WTC11 (cell line): Measurements from ENCODE around the gene OFD1. TPM values are rescaled to one million over a fixed set of nuclear protein-coding genes. Genes with fewer than 3 reads are reported as not detected.

Experiments
- ATAC-seq: fragments of 200-7000 bp; cut with Tn5 transposase; 2 replicates; pipeline ENCODE4 v1.10.0; 2021; ENCODE audit warnings: mild to moderate bottlenecking, moderate library complexity
- CTCF ChIA-PET: fragments of 300-600 bp; sonication (Branson Sonifier 250); formaldehyde crosslinking; loops from one replicate; lab custom pipeline; 2021; ENCODE audit warnings: antibody characterized with exemption; lab: Charles Lee
- POLR2A ChIA-PET: fragments of 350-600 bp; sonication (Branson Sonifier 250); formaldehyde crosslinking; loops from one replicate; lab custom pipeline; 2021; ENCODE audit warnings: antibody characterized with exemption; lab: Charles Lee
- DNase-seq: peaks from one replicate; pipeline ENCODE4 v3.0.0; 2021; ENCODE audit warnings: low spot score
- H3K27ac Mint-ChIP-seq: 2 replicates; pipeline ENCODE4 v1.8.0; 2021; ENCODE audit warnings: mixed read lengths
- H3K27me3 Mint-ChIP-seq: 2 replicates; pipeline ENCODE4 v1.8.0; 2021; ENCODE audit warnings: low read depth, mild to moderate bottlenecking, moderate library complexity, mixed read lengths
- H3K36me3 Mint-ChIP-seq: 2 replicates; pipeline ENCODE4 v1.8.0; 2021; ENCODE audit warnings: mixed read lengths
- H3K4me1 Mint-ChIP-seq: 2 replicates; pipeline ENCODE4 v1.8.0; 2022; ENCODE audit warnings: mixed read lengths
- H3K4me3 Mint-ChIP-seq: 2 replicates; pipeline ENCODE4 v1.8.0; 2021; ENCODE audit warnings: mild to moderate bottlenecking, moderate library complexity, mixed read lengths
- H3K9me3 Mint-ChIP-seq: 2 replicates; pipeline ENCODE4 v1.8.0; 2021; ENCODE audit warnings: mixed read lengths
- FOXK1 ChIP-seq: sonication (generic); formaldehyde crosslinking; IDR thresholded peaks from 2 replicates; pipeline ENCODE4 v1.8.0; 2022; ENCODE audit warnings: mild to moderate bottlenecking, moderate library complexity, missing genetic modification reagents
- GABPB1 ChIP-seq: sonication (generic); formaldehyde crosslinking; IDR thresholded peaks from 2 replicates; pipeline ENCODE4 v1.8.1; 2023; ENCODE audit warnings: mild to moderate bottlenecking, missing genetic modification reagents
- HMGA2 ChIP-seq: fragments of 250-450 bp; sonication (Bioruptor Pico); IDR thresholded peaks from 2 replicates; pipeline ENCODE4 v1.4.0; 2021; ENCODE audit warnings: mild to moderate bottlenecking, moderate library complexity
- MLX ChIP-seq: sonication (generic); formaldehyde crosslinking; IDR thresholded peaks from 2 replicates; pipeline ENCODE4 v1.8.1; 2023; ENCODE audit warnings: mild to moderate bottlenecking, missing genetic modification reagents, moderate library complexity
- NFYB ChIP-seq: sonication (generic); formaldehyde crosslinking; conservative IDR thresholded peaks from 2 replicates; pipeline ENCODE4 v1.8.0; 2022; ENCODE audit warnings: low read depth, missing genetic modification reagents
- NR1H2 ChIP-seq: sonication (generic); formaldehyde crosslinking; IDR thresholded peaks from 2 replicates; pipeline ENCODE4 v1.9.0; 2021; ENCODE audit warnings: mild to moderate bottlenecking, moderate library complexity, missing genetic modification reagents
- PREB ChIP-seq: sonication (generic); formaldehyde crosslinking; IDR thresholded peaks from 2 replicates; pipeline ENCODE4 v1.8.1; 2022; ENCODE audit warnings: mild to moderate bottlenecking, missing genetic modification reagents, moderate library complexity, borderline replicate concordance
- RELA ChIP-seq: sonication (generic); formaldehyde crosslinking; IDR thresholded peaks from 2 replicates; pipeline ENCODE4 v1.8.1; 2022; ENCODE audit warnings: missing genetic modification reagents, mild to moderate bottlenecking, borderline replicate concordance
- RORB ChIP-seq: fragments of 250-450 bp; sonication (Bioruptor Pico); IDR thresholded peaks from 2 replicates; pipeline ENCODE4 v1.9.0; 2021; ENCODE audit warnings: mild to moderate bottlenecking
- SMAD3 ChIP-seq: sonication (generic); formaldehyde crosslinking; IDR thresholded peaks from 2 replicates; pipeline ENCODE4 v1.8.0; 2022; ENCODE audit warnings: missing genetic modification reagents, mild to moderate bottlenecking, borderline replicate concordance
- TCF7 ChIP-seq: sonication (generic); formaldehyde crosslinking; IDR thresholded peaks from 2 replicates; pipeline ENCODE4 v1.8.0; 2022; ENCODE audit warnings: mild to moderate bottlenecking, low read depth, missing genetic modification reagents, moderate library complexity
- TEAD1 ChIP-seq: sonication (generic); formaldehyde crosslinking; IDR thresholded peaks from 2 replicates; pipeline ENCODE4 v1.8.0; 2022; ENCODE audit warnings: mild to moderate bottlenecking, missing genetic modification reagents
- TP53 ChIP-seq: sonication (generic); formaldehyde crosslinking; IDR thresholded peaks from 2 replicates; pipeline ENCODE4 v1.8.1; 2023; ENCODE audit warnings: mild to moderate bottlenecking, missing genetic modification reagents
- ZBTB21 ChIP-seq: sonication (generic); formaldehyde crosslinking; IDR thresholded peaks from 2 replicates; pipeline ENCODE4 v1.8.1; 2023; ENCODE audit warnings: mild to moderate bottlenecking, missing genetic modification reagents, borderline replicate concordance
- ZNF219 ChIP-seq: sonication (generic); formaldehyde crosslinking; IDR thresholded peaks from 2 replicates; pipeline ENCODE4 v1.8.0; 2023; ENCODE audit warnings: missing genetic modification reagents, mild to moderate bottlenecking, borderline replicate concordance
- ZNF232 ChIP-seq: sonication (generic); formaldehyde crosslinking; IDR thresholded peaks from 2 replicates; pipeline ENCODE4 v1.8.0; 2022; ENCODE audit warnings: mild to moderate bottlenecking, missing genetic modification reagents
- ZNF423 ChIP-seq: fragments of 250-450 bp; sonication (Bioruptor Pico); IDR thresholded peaks from 2 replicates; pipeline ENCODE4 v2.1.2; 2022; ENCODE audit warnings: mild to moderate bottlenecking, moderate library complexity
- ZNF425 ChIP-seq: fragments of 250-450 bp; sonication (Bioruptor Pico); conservative IDR thresholded peaks from 2 replicates; pipeline ENCODE4 v1.9.0; 2021; ENCODE audit warnings: mild to moderate bottlenecking
- total RNA-seq: library from RNA; stranded (reverse); gene quantifications from 3 replicates; pipeline ENCODE4 v1.2.3, GENCODE V29; 2021
- TF ChIP-seq, protein P1 (sequence below): sonication (generic); formaldehyde crosslinking; IDR thresholded peaks from 2 replicates; pipeline ENCODE4 v1.8.0; 2022; ENCODE audit warnings: mild to moderate bottlenecking, missing genetic modification reagents
- TF ChIP-seq, protein P2 (sequence below): fragments of 250-450 bp; sonication (Bioruptor Pico); IDR thresholded peaks from 2 replicates; pipeline ENCODE4 v1.9.0; 2021; ENCODE audit warnings: mild to moderate bottlenecking
- TF ChIP-seq, protein P3 (sequence below): fragments of 200-600 bp; IDR thresholded peaks from 2 replicates; pipeline ENCODE4 v1.8.0; 2022; ENCODE audit warnings: antibody characterized with exemption
- TF ChIP-seq, protein P4 (sequence below): sonication (generic); formaldehyde crosslinking; IDR thresholded peaks from 2 replicates; pipeline ENCODE4 v1.8.1; 2023; ENCODE audit warnings: mild to moderate bottlenecking, missing genetic modification reagents

The OFD1 gene
- total RNA-seq, 1 experiment from 2014 or later: 23.4 TPM

- TF ChIP-seq NR1H2 (CRISPR knock-in tag): no peak
- no peak for TF ChIP-seq NFYB (CRISPR knock-in tag)
- TF ChIP-seq RORB: no peak
- TF ChIP-seq, protein P1, sequence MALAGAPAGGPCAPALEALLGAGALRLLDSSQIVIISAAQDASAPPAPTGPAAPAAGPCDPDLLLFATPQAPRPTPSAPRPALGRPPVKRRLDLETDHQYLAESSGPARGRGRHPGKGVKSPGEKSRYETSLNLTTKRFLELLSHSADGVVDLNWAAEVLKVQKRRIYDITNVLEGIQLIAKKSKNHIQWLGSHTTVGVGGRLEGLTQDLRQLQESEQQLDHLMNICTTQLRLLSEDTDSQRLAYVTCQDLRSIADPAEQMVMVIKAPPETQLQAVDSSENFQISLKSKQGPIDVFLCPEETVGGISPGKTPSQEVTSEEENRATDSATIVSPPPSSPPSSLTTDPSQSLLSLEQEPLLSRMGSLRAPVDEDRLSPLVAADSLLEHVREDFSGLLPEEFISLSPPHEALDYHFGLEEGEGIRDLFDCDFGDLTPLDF (CRISPR knock-in tag): no peak
- no peak for TF ChIP-seq MLX
- no peak for TF ChIP-seq RELA
- no peak for TF ChIP-seq HMGA2
- no peak for TF ChIP-seq TEAD1
- TF ChIP-seq ZNF232: no peak
- TF ChIP-seq FOXK1 (CRISPR knock-in tag): no peak
- TF ChIP-seq, protein P2, sequence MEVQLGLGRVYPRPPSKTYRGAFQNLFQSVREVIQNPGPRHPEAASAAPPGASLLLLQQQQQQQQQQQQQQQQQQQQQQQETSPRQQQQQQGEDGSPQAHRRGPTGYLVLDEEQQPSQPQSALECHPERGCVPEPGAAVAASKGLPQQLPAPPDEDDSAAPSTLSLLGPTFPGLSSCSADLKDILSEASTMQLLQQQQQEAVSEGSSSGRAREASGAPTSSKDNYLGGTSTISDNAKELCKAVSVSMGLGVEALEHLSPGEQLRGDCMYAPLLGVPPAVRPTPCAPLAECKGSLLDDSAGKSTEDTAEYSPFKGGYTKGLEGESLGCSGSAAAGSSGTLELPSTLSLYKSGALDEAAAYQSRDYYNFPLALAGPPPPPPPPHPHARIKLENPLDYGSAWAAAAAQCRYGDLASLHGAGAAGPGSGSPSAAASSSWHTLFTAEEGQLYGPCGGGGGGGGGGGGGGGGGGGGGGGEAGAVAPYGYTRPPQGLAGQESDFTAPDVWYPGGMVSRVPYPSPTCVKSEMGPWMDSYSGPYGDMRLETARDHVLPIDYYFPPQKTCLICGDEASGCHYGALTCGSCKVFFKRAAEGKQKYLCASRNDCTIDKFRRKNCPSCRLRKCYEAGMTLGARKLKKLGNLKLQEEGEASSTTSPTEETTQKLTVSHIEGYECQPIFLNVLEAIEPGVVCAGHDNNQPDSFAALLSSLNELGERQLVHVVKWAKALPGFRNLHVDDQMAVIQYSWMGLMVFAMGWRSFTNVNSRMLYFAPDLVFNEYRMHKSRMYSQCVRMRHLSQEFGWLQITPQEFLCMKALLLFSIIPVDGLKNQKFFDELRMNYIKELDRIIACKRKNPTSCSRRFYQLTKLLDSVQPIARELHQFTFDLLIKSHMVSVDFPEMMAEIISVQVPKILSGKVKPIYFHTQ (CRISPR knock-in tag): no peak
- TF ChIP-seq, all 79 proteins: peak for 0
- Mint-ChIP-seq H3K4me1 (peaks cover 23% of the 10 kb centered on the region), H3K27me3 (no peaks in the 10 kb centered on the region), H3K9me3 (no peaks in the 10 kb centered on the region), H3K27ac (no peak overlapping the region), H3K36me3 (no peaks in the 10 kb centered on the region; the same call in 1 of the 2 replicates), H3K4me3 (no peak overlapping the region)
- DNase-seq: no peak
- POLR2A ChIA-PET: no interaction called here
- CTCF ChIA-PET: no interaction called here
- no peak for ATAC-seq
Measured at GRCh38 chrX:13703135-13703534, 31.4 kb upstream of the OFD1 start.

DNA sequence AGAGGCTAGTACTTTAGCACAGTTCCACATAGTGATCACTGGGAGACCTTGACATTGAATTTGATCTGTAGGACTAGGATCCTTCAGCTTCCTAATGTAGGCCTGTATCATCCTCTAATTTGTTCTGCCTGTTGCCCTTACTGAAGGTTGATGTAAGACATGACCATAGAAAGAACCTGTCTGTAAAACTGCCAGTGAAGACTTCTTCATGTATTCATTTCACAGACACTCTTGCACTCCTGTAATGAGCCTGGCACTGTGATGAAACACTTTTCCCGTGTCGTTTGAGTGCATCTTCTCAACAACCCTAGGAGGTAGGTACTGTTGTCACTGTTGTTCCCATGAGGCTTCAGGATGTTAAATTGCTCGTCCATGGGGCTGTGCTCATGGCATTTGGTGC is 31.0 kb upstream of the OFD1 start:
- DNase-seq (no peak), ATAC-seq (no peak)
- Mint-ChIP-seq H3K27me3 (no peaks in the 10 kb centered on the region), H3K27ac (no peak overlapping the region), H3K9me3 (no peaks in the 10 kb centered on the region), H3K4me3 (no peak overlapping the region), H3K4me1 (peaks cover 25% of the 10 kb centered on the region), H3K36me3 (no peaks in the 10 kb centered on the region; the same call in 1 of the 2 replicates)
- ChIA-PET CTCF (no interaction called here), POLR2A (no interaction called here)
- no peak for TF ChIP-seq TCF7 (CRISPR knock-in tag)
- TF ChIP-seq, protein P3, sequence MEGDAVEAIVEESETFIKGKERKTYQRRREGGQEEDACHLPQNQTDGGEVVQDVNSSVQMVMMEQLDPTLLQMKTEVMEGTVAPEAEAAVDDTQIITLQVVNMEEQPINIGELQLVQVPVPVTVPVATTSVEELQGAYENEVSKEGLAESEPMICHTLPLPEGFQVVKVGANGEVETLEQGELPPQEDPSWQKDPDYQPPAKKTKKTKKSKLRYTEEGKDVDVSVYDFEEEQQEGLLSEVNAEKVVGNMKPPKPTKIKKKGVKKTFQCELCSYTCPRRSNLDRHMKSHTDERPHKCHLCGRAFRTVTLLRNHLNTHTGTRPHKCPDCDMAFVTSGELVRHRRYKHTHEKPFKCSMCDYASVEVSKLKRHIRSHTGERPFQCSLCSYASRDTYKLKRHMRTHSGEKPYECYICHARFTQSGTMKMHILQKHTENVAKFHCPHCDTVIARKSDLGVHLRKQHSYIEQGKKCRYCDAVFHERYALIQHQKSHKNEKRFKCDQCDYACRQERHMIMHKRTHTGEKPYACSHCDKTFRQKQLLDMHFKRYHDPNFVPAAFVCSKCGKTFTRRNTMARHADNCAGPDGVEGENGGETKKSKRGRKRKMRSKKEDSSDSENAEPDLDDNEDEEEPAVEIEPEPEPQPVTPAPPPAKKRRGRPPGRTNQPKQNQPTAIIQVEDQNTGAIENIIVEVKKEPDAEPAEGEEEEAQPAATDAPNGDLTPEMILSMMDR: no peak
- TF ChIP-seq GABPB1 (CRISPR knock-in tag): no peak
- no peak for TF ChIP-seq ZNF423
- TF ChIP-seq PREB (CRISPR knock-in tag): no peak
- TF ChIP-seq ZNF219 (CRISPR knock-in tag): no peak
- TF ChIP-seq, protein P4, sequence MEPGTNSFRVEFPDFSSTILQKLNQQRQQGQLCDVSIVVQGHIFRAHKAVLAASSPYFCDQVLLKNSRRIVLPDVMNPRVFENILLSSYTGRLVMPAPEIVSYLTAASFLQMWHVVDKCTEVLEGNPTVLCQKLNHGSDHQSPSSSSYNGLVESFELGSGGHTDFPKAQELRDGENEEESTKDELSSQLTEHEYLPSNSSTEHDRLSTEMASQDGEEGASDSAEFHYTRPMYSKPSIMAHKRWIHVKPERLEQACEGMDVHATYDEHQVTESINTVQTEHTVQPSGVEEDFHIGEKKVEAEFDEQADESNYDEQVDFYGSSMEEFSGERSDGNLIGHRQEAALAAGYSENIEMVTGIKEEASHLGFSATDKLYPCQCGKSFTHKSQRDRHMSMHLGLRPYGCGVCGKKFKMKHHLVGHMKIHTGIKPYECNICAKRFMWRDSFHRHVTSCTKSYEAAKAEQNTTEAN (CRISPR knock-in tag): no peak
- no peak for TF ChIP-seq SMAD3 (CRISPR knock-in tag)
- no peak for TF ChIP-seq TP53
- no peak for TF ChIP-seq ZNF425 (CRISPR knock-in tag)
- TF ChIP-seq ZBTB21 (CRISPR knock-in tag): no peak
